Heart right ventricle (tissue), 16 donors: ENCODE results near the gene HERC6. TPM values are rescaled to one million over a fixed set of nuclear protein-coding genes. Genes with fewer than 3 reads are reported as not detected.
"Not testable (repeated sequence)": the region's sequence is repeated elsewhere in the genome, so short reads cannot be mapped to it uniquely, and the experiment has no call there.

Source experiments
- ATAC-seq, 8 donors: fragments of 200-7000 bp; cut with Tn5 transposase; one replicate each; pipeline ENCODE4 v1.9.1; 2020; ENCODE audit warnings: mild to moderate bottlenecking in 8 of 8, moderate library complexity in 8 of 8, moderate number of reproducible peaks in 1 of 8
- DNase-seq, 2 donors: peaks; one replicate each; pipeline ENCODE4 v3.0.0-alpha.2; 2020
- H3K27ac ChIP-seq, 10 donors: fragments of 200-600 bp; sonication (generic) in 2 of 10; one replicate each; pipeline versions ENCODE4 v1.5.0 to v1.8.0; 2020 to 2022; ENCODE audit warnings: mild to moderate bottlenecking in 3 of 10
- H3K27me3 ChIP-seq, 7 donors: fragments of 200-600 bp; one replicate each; pipeline ENCODE4 v1.8.0; 2021 to 2022; ENCODE audit warnings: mild to moderate bottlenecking in 2 of 7
- H3K36me3 ChIP-seq, 9 donors: fragments of 200-600 bp; sonication (generic) in 1 of 9; one replicate each; pipeline versions ENCODE4 v1.5.0 to v1.8.0; 2020 to 2022; ENCODE audit warnings: mild to moderate bottlenecking in 2 of 9
- H3K4me1 ChIP-seq, 9 donors: fragments of 200-600 bp; sonication (generic) in 1 of 9; one replicate each; pipeline versions ENCODE4 v1.5.0 to v1.8.0; 2020 to 2022; ENCODE audit warnings: mild to moderate bottlenecking in 4 of 9
- H3K4me3 ChIP-seq, 10 donors: fragments of 200-600 bp; sonication (generic) in 2 of 10; one replicate each; pipeline versions ENCODE4 v1.5.0 to v1.8.0; 2020 to 2022; ENCODE audit warnings: mild to moderate bottlenecking in 7 of 10, moderate library complexity in 2 of 10
- H3K9me3 ChIP-seq, 11 donors: fragments of 200-600 bp in 10 of 11; sonication (generic) in 2 of 11; one replicate each; pipeline versions ENCODE4 v1.5.0 to v1.8.0; 2013 to 2022; ENCODE audit warnings: mild to moderate bottlenecking in 2 of 11, control low read depth in 1 of 11, moderate library complexity in 1 of 11
- CTCF ChIP-seq, 9 donors: fragments of 200-600 bp; sonication (generic) in 2 of 9; IDR thresholded peaks; one replicate each; pipeline versions ENCODE4 v1.5.0 to v1.8.0; 2021 to 2022; ENCODE audit warnings: antibody characterized with exemption in 9 of 9, mild to moderate bottlenecking in 5 of 9, moderate library complexity in 1 of 9
- WGBS, 2 donors: extraction: QIAGEN DNeasy Blood & Tissue Kit; methylation state at CpG; one replicate each; pipeline ENCODE4 v1.1.7; 2013; ENCODE audit warnings: inconsistent platforms in 1 of 2; 5-methylcytosine and 5-hydroxymethylcytosine counted together
- intact Hi-C, 10 donors: fragments of 100-400 bp; cut with DNase I; formaldehyde crosslinking; loops; one replicate each; pipeline versions ENCODE4 v1.11.1 to v1.14.2; 2022
- polyA plus RNA-seq, 2 donors: library from polyadenylated mRNA; stranded (reverse); fragments of 200-250 nt; gene quantifications; one replicate each; pipeline ENCODE4 v1.2.3, GENCODE V29; 2013
- total RNA-seq, 10 donors: library from RNA; stranded (reverse); fragmentation: NEBNext Ultra II Directional in 3 of 10; extraction: Animal tissue kit (Norgen Biotek cat#: 25700) in 3 of 10; gene quantifications; one replicate each; pipeline versions ENCODE4 v1.2.1 to v1.2.4, GENCODE V29; 2021 to 2023
- donor health status: Arrhythmogenic right ventricular cardiomyopathy.
- donor health status: ischemic (EF 13 %, LVEDD 7.1; RV severe dilation, severe dysfunction).
- donor health status: healthy with polysubstance abuse.
- donor health status: DM: no; HTN: yes; CAD: no.
- donor health status: DM: no; HTN: no; CAD: no.
- donor health status: ischemic (EF 25% LVEDD 6.9; RV normal size, moderate dysfunction).
- donor health status: ischemic (EF 25% LVEDD 5.7; RV mildly dilated, moderate dysfunction).
- donor health status: healthy.
- donor health status: DM: yes; HTN: yes; CAD: no.
- donor health status: Ischemic cardiomyopathy.
- donor health status: ischemic (EF 35%, LVEDD 5.7; RV mildly dilated, moderate dysfunction).
- donor health status: nonischemic (EF 11% LVEDD 7.7; RV severe dilation, severe dysfunction).
- donor health status: DM: yes; HTN: yes; CAD: no.
- donor health status: PGD.
- donor health status: ischemic (EF 29% LVEDD 5.4; RV normal size, mild dysfunction).
- donor health status: nonischemic (EF 23%, LVEDD 6.1; RV moderate dilation, normal function).

The HERC6 gene
- total and polyA plus RNA-seq, 12 donors = 1.8 to 20.0 (median 14.6) TPM

- WGBS, 2 donors = 92 to 93% methylated on average over 5 of the region's 5 CpGs
- ATAC-seq (no peak), DNase-seq (no peak)
- Histone ChIP-seq H3K4me3 (no peak overlapping the region), H3K36me3 (peaks cover 0 to 52% (median 17%) of the 10 kb centered on the region in 9 donors), H3K9me3 (no peaks in the 10 kb centered on the region), H3K27me3 (no peaks in the 10 kb centered on the region), H3K4me1 (peaks cover 0 to 14% (median 0%) of the 10 kb centered on the region in 9 donors), H3K27ac (no peak overlapping the region)
- TF ChIP-seq CTCF (IDR thresholded peaks at IDR 0.05) = no peak
- intact Hi-C loops = loop anchor here in 1 of 10 donors (10.0 kb wide), 1 partner anchor 49 kb away; no protein-coding TSS in a partner anchor
These were observed 64.8 kb downstream of the HERC6 start for GRCh38 chr4:88443486-88443885.

GRCh38 chr4:88445252-88445651, 66.6 kb downstream of the HERC6 start:
- no peak for DNase-seq
- H3K36me3 ChIP-seq = peaks cover 0 to 35% (median 14%) of the 10 kb centered on the region in 9 donors
- WGBS, 2 donors = 86 to 87% methylated on average over 4 of the region's 4 CpGs
- H3K4me1 ChIP-seq = peaks cover 0 to 14% (median 0%) of the 10 kb centered on the region in 9 donors
- H3K4me3 ChIP-seq = no peak overlapping the region
- intact Hi-C loops = loop anchor here in 1 of 10 donors (10.0 kb wide), 1 partner anchor 50 kb away; no protein-coding TSS in a partner anchor
- H3K27me3 ChIP-seq = no peaks in the 10 kb centered on the region
- ATAC-seq = no peak
- no peak for TF ChIP-seq CTCF (IDR thresholded peaks at IDR 0.05)
- H3K27ac ChIP-seq = no peak overlapping the region
- H3K9me3 ChIP-seq = no peaks in the 10 kb centered on the region

- no peak for DNase-seq
- H3K4me1 ChIP-seq = peaks cover 0 to 14% (median 0%) of the 10 kb centered on the region in 9 donors
- intact Hi-C loops = loop anchor here in 1 of 10 donors (10.0 kb wide), 1 partner anchor 51 kb away; no protein-coding TSS in a partner anchor
- H3K9me3 ChIP-seq = no peaks in the 10 kb centered on the region
- TF ChIP-seq CTCF (IDR thresholded peaks at IDR 0.05) = no peak
- peaks cover 0 to 26% (median 8%) of the 10 kb centered on the region in 9 donors for H3K36me3 ChIP-seq
- peak in 1 of 8 donors; percentile 46 for ATAC-seq
- H3K27ac ChIP-seq = no peak overlapping the region
- 56 to 60% methylated on average over 3 of the region's 3 CpGs for WGBS, 2 donors
- no peaks in the 10 kb centered on the region for H3K27me3 ChIP-seq
- H3K4me3 ChIP-seq = no peak overlapping the region
These were observed 67.5 kb downstream of the HERC6 start for GRCh38 chr4:88446124-88446523.

- peaks cover 0 to 14% (median 0%) of the 10 kb centered on the region in 9 donors for H3K4me1 ChIP-seq
- no peak for DNase-seq
- intact Hi-C loops = loop anchor here in 1 of 10 donors (10.0 kb wide), 1 partner anchor 53 kb away; no protein-coding TSS in a partner anchor
- H3K36me3 ChIP-seq = peaks cover 0 to 12% (median 4%) of the 10 kb centered on the region in 9 donors
- no peak for ATAC-seq
- H3K27me3 ChIP-seq = no peaks in the 10 kb centered on the region
- H3K4me3 ChIP-seq = no peak overlapping the region
- H3K9me3 ChIP-seq = no peaks in the 10 kb centered on the region
- no peak overlapping the region for H3K27ac ChIP-seq
- WGBS, 2 donors = 81% methylated on average over 5 of the region's 5 CpGs
- no peak for TF ChIP-seq CTCF (IDR thresholded peaks at IDR 0.05)
These were observed 68.9 kb downstream of the HERC6 start for GRCh38 chr4:88447371-88448095.

GRCh38 chr4:88448211-88448765, 69.6 kb downstream of the HERC6 start:
- not testable (repeated sequence) for H3K27ac ChIP-seq, H3K36me3 ChIP-seq, ATAC-seq, H3K4me3 ChIP-seq, H3K27me3 ChIP-seq, H3K9me3 ChIP-seq, DNase-seq
- 93 to 96% methylated on average over 7 of the region's 7 CpGs for WGBS, 2 donors
- H3K4me1 ChIP-seq = peaks cover 0 to 14% (median 0%) of the 10 kb centered on the region in 9 donors
- intact Hi-C loops = loop anchor here in 1 of 10 donors (10.0 kb wide), 1 partner anchor 53 kb away; no protein-coding TSS in a partner anchor
